Measurements from ENCODE around the gene ZNF358. TPM values are rescaled to one million over a fixed set of nuclear protein-coding genes. Genes with fewer than 3 reads are reported as not detected.

ZNF358 gene
- total RNA-seq, 6 experiments from 2014 or later = 15.3 to 35.1 (median 24.8) TPM

DNA sequence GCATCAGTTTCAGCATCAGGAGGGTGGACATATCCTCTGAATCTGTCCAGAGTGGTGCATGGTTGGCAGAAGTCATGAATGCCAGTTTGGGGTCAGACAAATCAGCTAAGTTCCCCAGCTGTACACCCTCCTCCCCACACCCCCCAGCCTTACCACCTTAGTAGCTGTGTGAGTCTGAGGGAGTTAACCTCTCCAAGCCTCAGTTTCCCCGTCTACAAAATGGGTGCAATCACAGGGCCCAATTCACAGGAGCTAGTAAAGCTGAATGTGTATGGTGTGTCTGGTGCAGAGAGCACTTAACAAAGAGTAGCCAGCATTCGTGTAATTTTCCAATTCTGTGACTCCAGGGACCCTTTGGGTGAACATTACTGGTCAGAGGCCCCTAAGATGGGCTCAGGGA lies 13.4 kb upstream of the ZNF358 start:
- no peaks in the 10 kb centered on the region for H3K27me3 ChIP-seq
- H3K36me3 ChIP-seq = no peaks in the 10 kb centered on the region
- TF ChIP-seq POLR2A (IDR thresholded peaks at IDR 0.05) = no peak
- TF ChIP-seq, protein P1, sequence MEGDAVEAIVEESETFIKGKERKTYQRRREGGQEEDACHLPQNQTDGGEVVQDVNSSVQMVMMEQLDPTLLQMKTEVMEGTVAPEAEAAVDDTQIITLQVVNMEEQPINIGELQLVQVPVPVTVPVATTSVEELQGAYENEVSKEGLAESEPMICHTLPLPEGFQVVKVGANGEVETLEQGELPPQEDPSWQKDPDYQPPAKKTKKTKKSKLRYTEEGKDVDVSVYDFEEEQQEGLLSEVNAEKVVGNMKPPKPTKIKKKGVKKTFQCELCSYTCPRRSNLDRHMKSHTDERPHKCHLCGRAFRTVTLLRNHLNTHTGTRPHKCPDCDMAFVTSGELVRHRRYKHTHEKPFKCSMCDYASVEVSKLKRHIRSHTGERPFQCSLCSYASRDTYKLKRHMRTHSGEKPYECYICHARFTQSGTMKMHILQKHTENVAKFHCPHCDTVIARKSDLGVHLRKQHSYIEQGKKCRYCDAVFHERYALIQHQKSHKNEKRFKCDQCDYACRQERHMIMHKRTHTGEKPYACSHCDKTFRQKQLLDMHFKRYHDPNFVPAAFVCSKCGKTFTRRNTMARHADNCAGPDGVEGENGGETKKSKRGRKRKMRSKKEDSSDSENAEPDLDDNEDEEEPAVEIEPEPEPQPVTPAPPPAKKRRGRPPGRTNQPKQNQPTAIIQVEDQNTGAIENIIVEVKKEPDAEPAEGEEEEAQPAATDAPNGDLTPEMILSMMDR (IDR thresholded peaks at IDR 0.05) = no peak
- H3K9me3 ChIP-seq = no peaks in the 10 kb centered on the region
- intact Hi-C loops (cut with DNase I) = no loop called here
- WGBS (ENCODE audit: insufficient coverage, low coverage, low lambda C conversion rate, missing lambda C conversion rate) = 17% methylated on average over 1 of the region's 2 CpGs
- H3K4me3 ChIP-seq = no peak overlapping the region
- no peak overlapping the region for H3K27ac ChIP-seq
- DNase-seq (no peak), ATAC-seq (no peak)
- peaks cover 0 to 8% (median 0%) of the 10 kb centered on the region in 4 donors for H3K4me1 ChIP-seq

DNA sequence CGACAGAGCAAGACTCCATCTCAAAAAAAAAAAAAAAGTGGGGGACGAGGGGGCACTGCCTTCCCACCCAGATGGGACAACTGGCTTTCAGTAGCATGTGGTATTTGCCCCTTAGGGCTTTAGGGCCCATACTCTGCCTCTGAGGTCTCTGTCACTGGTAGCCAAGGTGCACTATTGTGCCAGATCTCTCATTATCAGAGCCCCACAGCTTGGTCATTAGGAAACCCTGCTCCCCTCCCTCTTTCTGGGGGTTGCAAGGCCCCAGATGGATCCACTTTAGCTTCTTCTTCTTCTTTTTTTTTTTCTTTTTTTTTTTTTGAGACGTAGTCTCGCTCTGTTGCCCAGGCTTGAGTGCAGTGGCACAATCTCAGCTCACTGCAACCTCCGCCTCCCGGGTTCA lies 11.2 kb upstream of the ZNF358 start:
- ATAC-seq = no peak
- no peaks in the 10 kb centered on the region for H3K9me3 ChIP-seq
- H3K4me3 ChIP-seq = no peak overlapping the region
- H3K27ac ChIP-seq = no peak overlapping the region
- TF ChIP-seq, protein P1 (IDR thresholded peaks at IDR 0.05) = no peak
- no peaks in the 10 kb centered on the region for H3K36me3 ChIP-seq
- H3K4me1 ChIP-seq = peaks cover 0 to 8% (median 0%) of the 10 kb centered on the region in 4 donors
- no peaks in the 10 kb centered on the region for H3K27me3 ChIP-seq
- DNase-seq = no peak
- WGBS (ENCODE audit: insufficient coverage, low coverage, low lambda C conversion rate, missing lambda C conversion rate) = 71% methylated on average over 4 of the region's 6 CpGs
- intact Hi-C loops (cut with DNase I) = no loop called here

DNA sequence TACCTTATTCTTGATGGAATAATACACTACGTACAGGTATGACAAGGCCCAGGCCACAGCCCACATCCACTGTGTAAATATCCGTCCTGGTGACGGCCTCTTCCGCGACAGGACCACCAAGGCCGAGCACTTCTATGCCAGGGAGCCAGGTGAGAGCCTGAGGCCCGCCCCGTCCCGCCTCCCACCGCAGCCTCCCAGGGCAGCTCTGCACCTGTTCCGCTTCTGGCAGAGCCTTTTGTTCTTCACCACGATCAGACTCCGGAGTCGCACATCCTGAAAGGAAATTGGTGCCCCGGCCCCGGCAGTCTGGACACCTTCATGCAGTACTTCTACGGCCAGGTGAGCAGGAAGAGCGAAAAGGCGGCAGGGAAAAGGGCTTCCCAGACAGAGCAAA lies 10.6 kb upstream of the ZNF358 start:
- DNase-seq = no peak
- TF ChIP-seq, protein P1 (IDR thresholded peaks at IDR 0.05) = no peak
- no peak for TF ChIP-seq POLR2A (IDR thresholded peaks at IDR 0.05)
- 32% methylated on average over 6 of the region's 19 CpGs for WGBS (ENCODE audit: insufficient coverage, low coverage, low lambda C conversion rate, missing lambda C conversion rate)

DNA sequence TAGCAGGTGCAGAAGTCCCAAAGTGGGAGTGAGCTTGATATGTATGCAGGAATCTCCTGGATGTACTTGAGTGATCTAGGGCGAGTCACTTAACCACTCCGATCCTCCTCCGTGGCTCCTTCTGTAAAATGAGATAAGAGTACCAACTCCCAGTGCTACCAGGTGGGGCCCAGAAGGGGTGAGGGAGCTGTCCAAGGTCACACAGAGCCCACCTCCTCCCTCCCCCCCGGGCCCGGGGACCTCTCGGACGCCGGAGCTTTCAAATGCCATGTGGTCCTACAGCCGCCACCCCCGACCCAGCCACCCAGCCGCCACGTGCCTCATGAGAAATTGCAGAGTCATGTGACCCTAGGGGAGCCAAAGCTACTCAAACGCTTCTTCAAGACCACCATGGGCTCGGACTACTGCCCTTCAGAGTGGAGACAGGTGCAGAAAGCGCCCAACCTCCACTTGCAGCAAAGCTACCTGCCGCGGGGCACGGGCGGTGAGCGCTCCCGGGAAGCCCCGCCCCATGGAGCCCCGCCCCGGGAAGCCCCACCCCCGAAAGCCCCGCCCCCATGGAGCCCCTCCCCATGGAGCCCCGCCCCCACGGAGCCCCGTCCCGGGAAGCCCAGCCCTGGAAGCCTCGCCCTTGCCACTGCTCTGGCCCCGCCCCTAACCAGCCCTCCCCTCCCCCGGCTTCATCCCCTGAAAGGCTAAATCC lies 10.1 kb upstream of the ZNF358 start:
- Histone ChIP-seq H3K27ac (no peak overlapping the region), H3K9me3 (no peaks in the 10 kb centered on the region), H3K27me3 (no peaks in the 10 kb centered on the region)

More for the DNA sequence above, 10.6 kb upstream of the ZNF358 start:
- no peak for ATAC-seq
- H3K4me3 ChIP-seq = no peak overlapping the region
- H3K9me3 ChIP-seq = no peaks in the 10 kb centered on the region
- intact Hi-C loops (cut with DNase I) = no loop called here
- no peaks in the 10 kb centered on the region for H3K27me3 ChIP-seq
- no peak overlapping the region for H3K27ac ChIP-seq
- H3K36me3 ChIP-seq = no peaks in the 10 kb centered on the region
- peaks cover 0 to 8% (median 0%) of the 10 kb centered on the region in 4 donors for H3K4me1 ChIP-seq

More for the DNA sequence above, 10.1 kb upstream of the ZNF358 start:
- ATAC-seq (peak; percentile 41 to 64 (median 43)), DNase-seq (peak in 2 of 3 donors; percentile 45 to 58)
- WGBS (ENCODE audit: insufficient coverage, low coverage, low lambda C conversion rate, missing lambda C conversion rate) = 12% methylated on average over 11 of the region's 33 CpGs
- intact Hi-C loops (cut with DNase I) = no loop called here
- H3K4me3 ChIP-seq = no peak overlapping the region
- no peaks in the 10 kb centered on the region for H3K36me3 ChIP-seq
- H3K4me1 ChIP-seq = peaks cover 0 to 5% (median 0%) of the 10 kb centered on the region in 4 donors
- TF ChIP-seq POLR2A (IDR thresholded peaks at IDR 0.05) = no peak
- TF ChIP-seq, protein P1 (IDR thresholded peaks at IDR 0.05) = no peak

All from right lobe of liver (tissue), 6 donors.